HG03108 (cell line): ENCODE data around the gene EVA1B.

Source experiments
- ATAC-seq: cut with Tn5 transposase; IDR thresholded peaks from one replicate; pipeline ENCODE4 v1.9.1; 2021; ENCODE audit warnings: moderate library complexity; ENCODE audit not compliant: unreplicated experiment

EVA1B gene

GRCh38 chr1:36284061-36284460, 39.4 kb downstream of the EVA1B start:
- ATAC-seq: no peak

- no peak for ATAC-seq
Measured at GRCh38 chr1:36279789-36280296, 43.6 kb downstream of the EVA1B start.

GRCh38 chr1:36279110-36279788, 44.2 kb downstream of the EVA1B start:
- ATAC-seq: no peak

- ATAC-seq: no peak
Measured at GRCh38 chr1:36276688-36277087, 46.8 kb downstream of the EVA1B start.

GRCh38 chr1:36274201-36274600, 49.2 kb downstream of the EVA1B start:
- no peak for ATAC-seq

- ATAC-seq: no peak
Measured at GRCh38 chr1:36273024-36273423, 50.4 kb downstream of the EVA1B start.
